ENCODE data around the gene STK38. TPM values are rescaled to one million over a fixed set of nuclear protein-coding genes. Genes with fewer than 3 reads are reported as not detected.

STK38 gene
- total RNA-seq, 3 donors from 2014 or later = 67.3 to 80.7 (median 69.9) TPM

DNA sequence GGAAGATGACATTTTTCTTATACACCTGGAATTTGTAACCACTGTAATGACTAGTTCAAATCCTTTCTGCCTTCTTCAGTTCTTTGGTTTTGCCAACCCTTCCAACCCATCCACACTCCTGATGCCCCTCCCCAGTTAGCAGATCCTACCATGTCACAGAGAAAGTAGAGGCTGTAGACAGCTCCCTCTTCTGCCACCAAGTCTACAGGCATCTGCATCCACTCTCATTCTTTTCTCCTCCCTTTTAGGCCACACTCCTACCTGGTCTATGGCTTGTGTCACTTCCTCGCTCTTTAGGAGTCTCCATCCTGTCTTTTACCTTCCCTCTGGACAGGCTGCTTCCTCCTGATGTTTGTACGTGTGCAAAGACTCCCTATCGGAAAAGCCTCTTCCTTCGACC is 13.5 kb upstream of the STK38 start:
- Histone ChIP-seq H3K4me1 (ENCODE audit: low read depth) (no peaks in the 10 kb centered on the region), H3K9me3 (no peaks in the 10 kb centered on the region), H3K36me3 (ENCODE audit: low read depth) (no peaks in the 10 kb centered on the region), H3K4me3 (no peak overlapping the region)
- intact Hi-C loops (cut with DNase I, micrococcal nuclease) = no loop called here
- ATAC-seq (no peak), DNase-seq (no peak)
- TF ChIP-seq, protein P1, sequence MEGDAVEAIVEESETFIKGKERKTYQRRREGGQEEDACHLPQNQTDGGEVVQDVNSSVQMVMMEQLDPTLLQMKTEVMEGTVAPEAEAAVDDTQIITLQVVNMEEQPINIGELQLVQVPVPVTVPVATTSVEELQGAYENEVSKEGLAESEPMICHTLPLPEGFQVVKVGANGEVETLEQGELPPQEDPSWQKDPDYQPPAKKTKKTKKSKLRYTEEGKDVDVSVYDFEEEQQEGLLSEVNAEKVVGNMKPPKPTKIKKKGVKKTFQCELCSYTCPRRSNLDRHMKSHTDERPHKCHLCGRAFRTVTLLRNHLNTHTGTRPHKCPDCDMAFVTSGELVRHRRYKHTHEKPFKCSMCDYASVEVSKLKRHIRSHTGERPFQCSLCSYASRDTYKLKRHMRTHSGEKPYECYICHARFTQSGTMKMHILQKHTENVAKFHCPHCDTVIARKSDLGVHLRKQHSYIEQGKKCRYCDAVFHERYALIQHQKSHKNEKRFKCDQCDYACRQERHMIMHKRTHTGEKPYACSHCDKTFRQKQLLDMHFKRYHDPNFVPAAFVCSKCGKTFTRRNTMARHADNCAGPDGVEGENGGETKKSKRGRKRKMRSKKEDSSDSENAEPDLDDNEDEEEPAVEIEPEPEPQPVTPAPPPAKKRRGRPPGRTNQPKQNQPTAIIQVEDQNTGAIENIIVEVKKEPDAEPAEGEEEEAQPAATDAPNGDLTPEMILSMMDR (IDR thresholded peaks at IDR 0.05) = no peak

DNA sequence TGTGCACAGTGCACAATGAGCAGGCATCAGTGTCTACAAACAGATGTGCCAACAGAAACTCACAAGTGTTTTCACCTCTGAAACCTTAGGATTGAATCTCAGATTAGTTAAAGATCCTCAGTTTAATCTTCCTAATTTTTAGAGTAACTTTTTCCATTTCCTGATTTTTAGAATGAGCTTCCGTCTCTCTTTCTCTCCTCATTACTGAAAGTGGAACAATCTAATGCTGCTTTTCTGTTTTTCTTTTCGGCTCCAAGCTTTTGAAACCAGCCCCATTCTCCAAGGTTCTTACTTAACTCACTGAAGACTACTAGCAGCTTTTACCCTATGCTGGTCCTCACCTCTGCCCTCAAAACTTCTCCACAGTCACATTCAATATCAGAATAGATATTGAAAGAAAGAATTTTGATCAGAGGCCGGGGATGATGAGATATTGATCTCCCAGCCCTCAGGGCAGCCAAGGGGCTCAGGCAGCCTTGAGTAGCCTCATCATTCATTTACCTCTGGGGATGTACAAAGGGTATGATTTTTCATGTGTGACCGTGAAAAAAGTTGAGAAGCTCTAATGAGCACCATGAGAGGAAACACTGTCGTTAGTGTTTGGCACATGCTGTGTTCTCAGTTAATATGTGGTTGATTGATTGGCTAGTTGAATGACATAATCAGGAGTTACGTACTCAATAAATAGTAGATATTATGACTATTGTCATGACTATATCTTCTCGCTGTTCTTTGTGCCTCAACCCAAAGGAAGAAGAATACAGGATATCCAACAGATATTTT is 11.9 kb upstream of the STK38 start:
- TF ChIP-seq, protein P1 (IDR thresholded peaks at IDR 0.05) = no peak
- no peak for DNase-seq
- intact Hi-C loops (cut with DNase I, micrococcal nuclease) = no loop called here
- Histone ChIP-seq H3K4me3 (no peak overlapping the region), H3K36me3 (ENCODE audit: low read depth) (no peaks in the 10 kb centered on the region), H3K9me3 (no peaks in the 10 kb centered on the region), H3K4me1 (ENCODE audit: low read depth) (no peaks in the 10 kb centered on the region)
- no peak for ATAC-seq

DNA sequence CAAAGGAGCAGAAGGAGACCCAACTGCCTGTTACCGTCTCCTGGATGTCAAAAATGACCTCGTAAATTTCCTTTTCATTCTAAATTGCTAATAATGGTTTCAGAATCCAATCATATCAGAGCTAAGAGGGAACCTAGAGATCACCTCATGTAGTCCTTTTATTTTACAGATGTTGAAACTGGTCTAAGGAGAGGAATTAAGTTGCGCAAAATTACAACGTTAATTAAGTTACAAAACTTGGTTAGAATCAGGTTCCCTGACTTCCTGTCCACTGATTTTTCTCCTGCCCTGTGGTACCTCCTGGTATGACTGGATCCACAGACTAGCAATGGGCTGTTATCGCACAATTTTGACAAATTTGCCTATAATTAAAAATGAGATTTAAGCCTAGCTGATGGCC is 9.0 kb upstream of the STK38 start:
- no peak overlapping the region for H3K4me3 ChIP-seq
- H3K36me3 ChIP-seq (ENCODE audit: low read depth) = no peaks in the 10 kb centered on the region
- no peak for ATAC-seq
- no peaks in the 10 kb centered on the region for H3K9me3 ChIP-seq
- no peaks in the 10 kb centered on the region for H3K4me1 ChIP-seq (ENCODE audit: low read depth)
- TF ChIP-seq, protein P1 (IDR thresholded peaks at IDR 0.05) = no peak
- intact Hi-C loops (cut with DNase I, micrococcal nuclease) = no loop called here
- no peak for DNase-seq

DNA sequence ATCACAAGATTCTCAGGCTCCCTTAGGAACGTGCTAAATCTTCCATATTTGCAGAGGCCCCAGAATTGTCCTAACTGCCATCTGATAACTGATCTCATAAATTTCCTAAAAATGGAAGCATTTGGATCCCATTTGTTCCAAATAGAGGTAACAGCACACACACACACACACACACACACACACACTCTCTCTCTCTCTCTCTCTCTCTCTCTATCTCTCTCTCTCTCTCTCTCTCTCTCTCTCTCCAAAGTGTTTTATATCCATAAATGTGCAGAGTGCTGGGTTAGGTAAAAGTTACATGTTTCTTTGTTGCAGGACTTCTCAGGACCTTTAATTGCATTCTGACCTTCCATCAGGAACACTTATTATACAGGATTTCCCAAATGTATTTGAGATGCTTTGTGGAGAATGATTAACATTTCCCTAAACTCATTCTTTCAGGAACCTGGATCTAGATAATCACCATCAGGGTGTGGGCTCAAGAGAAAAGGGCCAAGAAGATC is 8.5 kb upstream of the STK38 start:
- Histone ChIP-seq H3K36me3 (ENCODE audit: low read depth) (no peaks in the 10 kb centered on the region), H3K4me3 (no peak overlapping the region), H3K4me1 (ENCODE audit: low read depth) (no peaks in the 10 kb centered on the region), H3K9me3 (no peaks in the 10 kb centered on the region)
- intact Hi-C loops (cut with DNase I, micrococcal nuclease) = no loop called here
- no peak for ATAC-seq
- TF ChIP-seq, protein P1 (IDR thresholded peaks at IDR 0.05) = no peak
- DNase-seq = no peak

DNA sequence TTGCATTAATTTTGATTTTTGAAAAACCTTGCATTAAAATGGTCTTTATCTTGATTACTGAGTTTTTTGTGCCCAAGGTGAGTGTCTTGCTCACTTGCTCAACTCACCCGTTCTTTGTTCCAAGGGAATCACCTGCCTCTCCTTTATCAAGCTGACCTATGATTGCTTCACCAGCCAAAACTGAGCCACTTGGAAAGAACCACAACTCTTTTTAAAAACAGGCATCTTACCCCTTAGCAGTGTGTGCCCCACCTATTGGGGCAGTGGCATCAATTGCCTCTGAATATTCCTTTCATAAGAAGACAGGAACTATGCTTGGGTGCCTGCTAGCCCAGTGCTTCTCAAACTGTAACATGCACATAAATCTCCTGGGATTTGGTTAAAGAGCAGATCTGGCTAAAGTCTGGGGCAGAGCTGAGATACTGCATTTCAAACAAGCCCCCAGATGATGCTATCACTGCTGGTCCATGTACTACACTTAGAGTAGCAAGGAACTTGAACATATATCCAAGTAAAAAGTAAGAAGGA is 3.3 kb upstream of the STK38 start:
- intact Hi-C loops (cut with DNase I, micrococcal nuclease) = no loop called here

More for the DNA sequence above, 3.3 kb upstream of the STK38 start:
- no peak overlapping the region for H3K4me3 ChIP-seq
- no peaks in the 10 kb centered on the region for H3K36me3 ChIP-seq (ENCODE audit: low read depth)
- TF ChIP-seq, protein P1 (IDR thresholded peaks at IDR 0.05) = no peak
- H3K4me1 ChIP-seq (ENCODE audit: low read depth) = peaks cover 9% of the 10 kb centered on the region
- no peaks in the 10 kb centered on the region for H3K9me3 ChIP-seq
- DNase-seq (no peak), ATAC-seq (no peak)

Data from mucosa of descending colon (tissue), 3 donors.